ENCODE results near the gene PDSS1. TPM values are rescaled to one million over a fixed set of nuclear protein-coding genes. Genes with fewer than 3 reads are reported as not detected.
"Not testable (repeated sequence)": the region's sequence is repeated elsewhere in the genome, so short reads cannot be mapped to it uniquely, and the experiment has no call there.

Gene PDSS1
- total and polyA plus RNA-seq, 8 donors, result 2.5 to 31.9 (median 6.3) TPM; not detected in 1

DNA sequence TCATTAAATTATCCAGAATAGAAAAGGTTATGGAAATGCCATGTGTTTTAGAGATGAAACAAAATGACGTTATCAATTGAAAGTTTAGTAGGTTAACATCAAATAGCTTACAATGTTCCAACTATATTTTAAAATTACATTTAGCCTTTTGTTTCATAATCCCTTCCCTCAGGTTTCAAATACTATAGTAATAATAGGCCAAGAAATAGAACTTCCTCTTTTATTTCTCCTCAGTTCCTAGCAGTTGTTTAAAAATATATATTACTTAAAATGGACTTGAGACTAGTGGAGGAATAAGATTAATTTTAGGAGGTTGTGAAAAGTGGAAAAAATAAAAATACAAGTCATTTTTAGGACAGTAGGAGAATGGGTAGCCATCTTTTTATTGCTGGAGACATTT lies 16.4 kb upstream of the PDSS1 start:
- Histone ChIP-seq H3K27ac (no peak overlapping the region), H3K4me3 (no peak overlapping the region), H3K4me1 (peaks cover 0 to 6% (median 0%) of the 10 kb centered on the region in 4 donors), H3K36me3 (no peaks in the 10 kb centered on the region), H3K9me3 (no peaks in the 10 kb centered on the region), H3K27me3 (peaks cover 0 to 6% (median 0%) of the 10 kb centered on the region in 3 donors)
- no peak for TF ChIP-seq EP300 (IDR thresholded peaks at IDR 0.05)
- intact Hi-C loops (cut with DNase I; ENCODE audit: low total_unique reads), result no loop called here
- DNase-seq, result no peak
- WGBS, 5 donors, result 70 to 86% (median 82%) methylated on average over 1 of the region's 1 CpG

DNA sequence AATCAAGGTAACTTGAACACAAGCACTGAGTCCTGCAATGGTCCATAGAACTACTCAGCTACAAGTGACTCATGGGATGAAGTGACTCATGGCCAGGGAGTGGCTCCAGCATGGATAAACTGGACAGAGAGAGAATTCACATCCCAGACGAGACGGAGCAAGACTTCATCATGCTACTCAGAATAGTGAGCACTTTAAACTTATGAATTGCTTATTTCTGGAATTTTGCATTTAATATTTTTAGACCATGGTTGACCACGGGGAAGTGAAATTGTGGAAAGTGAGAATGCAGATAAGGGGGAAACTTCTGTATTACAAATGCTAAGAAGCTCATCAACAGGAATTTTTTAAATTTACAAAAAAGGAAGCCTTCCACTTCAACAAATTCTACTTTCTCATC lies 15.5 kb upstream of the PDSS1 start:
- 36 to 58% (median 46%) methylated on average over 3 of the region's 3 CpGs for WGBS, 5 donors
- H3K4me1 ChIP-seq; intact Hi-C loops (cut with DNase I; ENCODE audit: low total_unique reads); H3K36me3 ChIP-seq; H3K9me3 ChIP-seq; H3K4me3 ChIP-seq; H3K27ac ChIP-seq; H3K27me3 ChIP-seq: not testable (repeated sequence)
- DNase-seq, result peak in 1 of 2 donors; percentile 34

DNA sequence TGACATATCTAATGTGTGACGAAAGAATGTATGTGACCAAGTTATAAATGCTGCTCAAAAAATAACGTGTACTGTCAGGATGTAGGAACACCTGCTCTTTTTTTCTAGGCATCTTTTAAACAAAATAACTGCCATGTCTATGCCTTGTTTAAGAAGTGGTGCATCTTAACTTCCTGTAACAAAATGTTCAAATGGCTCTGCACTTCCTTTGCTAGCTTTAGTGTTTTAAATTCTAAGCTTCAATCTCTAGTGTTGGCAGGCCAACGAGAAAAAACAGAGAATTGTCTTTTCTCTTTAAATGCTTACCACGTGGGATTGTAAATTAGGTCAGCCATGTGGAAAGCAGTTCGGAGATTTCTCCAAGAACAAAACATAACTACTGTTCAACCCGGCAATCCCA lies 14.6 kb upstream of the PDSS1 start:
- 57 to 62% (median 59%) methylated on average over 6 of the region's 6 CpGs for WGBS, 5 donors
- no peak overlapping the region for H3K4me3 ChIP-seq
- H3K27ac ChIP-seq, result no peak overlapping the region
- H3K4me1 ChIP-seq, result peaks cover 0 to 6% (median 0%) of the 10 kb centered on the region in 4 donors
- DNase-seq, result peak in 1 of 2 donors; percentile 15
- intact Hi-C loops (cut with DNase I; ENCODE audit: low total_unique reads), result no loop called here
- no peak for TF ChIP-seq POLR2AphosphoS5 (IDR thresholded peaks at IDR 0.05)
- no peak for TF ChIP-seq POLR2A (IDR thresholded peaks at IDR 0.05)
- TF ChIP-seq, protein P1, sequence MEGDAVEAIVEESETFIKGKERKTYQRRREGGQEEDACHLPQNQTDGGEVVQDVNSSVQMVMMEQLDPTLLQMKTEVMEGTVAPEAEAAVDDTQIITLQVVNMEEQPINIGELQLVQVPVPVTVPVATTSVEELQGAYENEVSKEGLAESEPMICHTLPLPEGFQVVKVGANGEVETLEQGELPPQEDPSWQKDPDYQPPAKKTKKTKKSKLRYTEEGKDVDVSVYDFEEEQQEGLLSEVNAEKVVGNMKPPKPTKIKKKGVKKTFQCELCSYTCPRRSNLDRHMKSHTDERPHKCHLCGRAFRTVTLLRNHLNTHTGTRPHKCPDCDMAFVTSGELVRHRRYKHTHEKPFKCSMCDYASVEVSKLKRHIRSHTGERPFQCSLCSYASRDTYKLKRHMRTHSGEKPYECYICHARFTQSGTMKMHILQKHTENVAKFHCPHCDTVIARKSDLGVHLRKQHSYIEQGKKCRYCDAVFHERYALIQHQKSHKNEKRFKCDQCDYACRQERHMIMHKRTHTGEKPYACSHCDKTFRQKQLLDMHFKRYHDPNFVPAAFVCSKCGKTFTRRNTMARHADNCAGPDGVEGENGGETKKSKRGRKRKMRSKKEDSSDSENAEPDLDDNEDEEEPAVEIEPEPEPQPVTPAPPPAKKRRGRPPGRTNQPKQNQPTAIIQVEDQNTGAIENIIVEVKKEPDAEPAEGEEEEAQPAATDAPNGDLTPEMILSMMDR (IDR thresholded peaks at IDR 0.05), result no peak
- no peak for TF ChIP-seq EP300 (IDR thresholded peaks at IDR 0.05)
- H3K27me3 ChIP-seq, result peaks cover 0 to 16% (median 0%) of the 10 kb centered on the region in 3 donors
- no peaks in the 10 kb centered on the region for H3K9me3 ChIP-seq
- no peaks in the 10 kb centered on the region for H3K36me3 ChIP-seq

DNA sequence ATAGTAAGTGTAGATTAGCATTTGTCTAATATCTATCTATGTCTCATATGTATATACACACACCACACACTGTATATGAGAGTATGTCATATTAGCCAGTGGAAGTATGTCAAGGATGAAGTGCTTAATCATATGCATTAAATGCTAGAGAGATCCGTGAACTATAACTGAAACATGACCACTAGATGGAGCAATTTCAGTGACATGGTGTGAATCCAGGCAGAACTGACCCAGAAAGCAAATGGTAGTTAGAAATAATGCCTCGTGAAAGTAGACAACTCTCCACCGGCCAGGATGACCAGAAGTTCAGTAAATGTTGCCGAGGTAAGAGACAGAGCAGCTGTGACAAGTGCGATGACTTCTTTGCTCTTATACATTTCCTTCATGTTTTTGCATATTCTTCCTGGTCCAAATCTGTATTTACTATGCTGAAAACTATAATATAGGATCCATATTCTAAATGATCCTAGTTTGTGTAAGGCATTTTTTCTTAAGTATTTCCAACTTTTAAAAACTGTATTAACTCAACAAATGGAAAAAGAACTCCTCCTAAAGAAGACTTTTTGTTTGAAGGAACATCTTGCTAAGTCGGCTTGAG lies 12.7 kb upstream of the PDSS1 start:
- H3K9me3 ChIP-seq; intact Hi-C loops (cut with DNase I; ENCODE audit: low total_unique reads); H3K27ac ChIP-seq; H3K4me3 ChIP-seq; H3K36me3 ChIP-seq; H3K4me1 ChIP-seq: not testable (repeated sequence)
- 21 to 31% (median 26%) methylated on average over 6 of the region's 6 CpGs for WGBS, 5 donors
- DNase-seq, result peak in 1 of 2 donors; percentile 44
- peaks cover 0 to 26% (median 0%) of the 10 kb centered on the region in 3 donors for H3K27me3 ChIP-seq
- TF ChIP-seq, protein P1 (IDR thresholded peaks at IDR 0.05), result peak in 2 of 7 experiments; percentile 43 to 46

DNA sequence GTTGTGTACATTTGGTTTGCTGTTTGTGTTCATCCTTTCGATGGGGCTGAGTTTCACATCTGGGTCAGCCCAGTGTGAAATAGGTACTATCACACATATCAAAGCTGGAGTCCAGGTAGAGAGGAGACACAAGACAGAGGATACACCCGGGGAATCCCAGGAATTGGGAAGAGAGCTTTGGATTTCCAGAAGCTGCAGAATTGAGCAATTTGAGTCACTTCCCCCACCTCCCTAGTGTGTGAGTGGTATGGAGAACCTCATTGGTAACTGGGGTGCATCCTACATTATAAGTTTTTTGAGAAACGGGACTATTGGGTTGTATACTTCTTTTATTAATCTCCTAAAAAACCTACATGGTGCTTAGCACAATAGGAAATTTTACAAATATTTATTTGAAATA lies 12.1 kb upstream of the PDSS1 start:
- peaks cover 0 to 6% (median 0%) of the 10 kb centered on the region in 4 donors for H3K4me1 ChIP-seq
- H3K36me3 ChIP-seq, result no peaks in the 10 kb centered on the region
- H3K9me3 ChIP-seq, result no peaks in the 10 kb centered on the region
- no peak overlapping the region for H3K4me3 ChIP-seq
- TF ChIP-seq EP300 (IDR thresholded peaks at IDR 0.05) (no peak), POLR2AphosphoS5 (IDR thresholded peaks at IDR 0.05) (no peak), POLR2A (IDR thresholded peaks at IDR 0.05) (no peak)
- TF ChIP-seq, protein P1 (IDR thresholded peaks at IDR 0.05), result no peak
- peaks cover 0 to 32% (median 0%) of the 10 kb centered on the region in 3 donors for H3K27me3 ChIP-seq
- 88 to 92% (median 89%) methylated on average over 3 of the region's 3 CpGs for WGBS, 5 donors
- no peak overlapping the region for H3K27ac ChIP-seq
- no peak for DNase-seq
- intact Hi-C loops (cut with DNase I; ENCODE audit: low total_unique reads), result no loop called here

All from stomach (tissue), 9 donors.